Lower leg skin (tissue), 4 donors: ENCODE results near the gene MAP4. TPM values are rescaled to one million over a fixed set of nuclear protein-coding genes. Genes with fewer than 3 reads are reported as not detected.

Experiments used
- DNase-seq, 2 donors: peaks; one replicate each; pipeline ENCODE4 v3.0.0-alpha.2; 2019; ENCODE audit warnings: low spot score in 2 of 2
- H3K4me3 ChIP-seq: fragments of 200-600 bp; sonication (generic); 2 replicates; pipeline ENCODE4 v1.5.1; 2017; ENCODE audit warnings: mild to moderate bottlenecking, low read depth; ENCODE audit not compliant: poor library complexity, severe bottlenecking
- CTCF ChIP-seq, 3 donors: fragments of 450-650 bp; IDR thresholded peaks; one replicate each; pipeline ENCODE4 v1.5.1; 2016; ENCODE audit warnings: antibody characterized with exemption in 3 of 3, mild to moderate bottlenecking in 3 of 3, moderate library complexity in 2 of 3
- POLR2A ChIP-seq, 2 donors: fragments of 450-650 bp; IDR thresholded peaks; one replicate each; pipeline ENCODE4 v1.6.1; 2016 to 2017; ENCODE audit warnings: antibody characterized with exemption in 2 of 2, mild to moderate bottlenecking in 1 of 2, moderate library complexity in 1 of 2
- WGBS, 2 donors: methylation state at CpG; one replicate each; pipeline ENCODE4 v1.1.5; 2018; 5-methylcytosine and 5-hydroxymethylcytosine counted together
- intact Hi-C: fragments of 100-400 bp; cut with DNase I; formaldehyde crosslinking; loops from one replicate; pipeline ENCODE4 v1.15.0; 2023; ENCODE audit warnings: low total_unique reads
- total RNA-seq, 4 donors: library from RNA; depleted of rRNA; stranded (reverse); fragments of >200 nt; gene quantifications; one replicate each; pipeline ENCODE4 v1.1.0, GENCODE V29; 2016

The MAP4 gene
- total RNA-seq, 4 donors from 2014 or later: 102 to 161 (median 126) TPM

GRCh38 chr3:48047841-48048464 is 31.7 kb upstream of the MAP4 start:
- TF ChIP-seq CTCF (IDR thresholded peaks at IDR 0.05) (no peak), POLR2A (IDR thresholded peaks at IDR 0.05) (no peak)
- intact Hi-C loops: no loop called here
- DNase-seq: no peak
- no peak overlapping the region for H3K4me3 ChIP-seq

GRCh38 chr3:48042071-48042760 is 26.0 kb upstream of the MAP4 start:
- no peak for DNase-seq
- TF ChIP-seq CTCF (IDR thresholded peaks at IDR 0.05): no peak
- no peak for TF ChIP-seq POLR2A (IDR thresholded peaks at IDR 0.05)
- intact Hi-C loops: no loop called here
- no peak overlapping the region for H3K4me3 ChIP-seq
- 71 to 72% methylated on average over 3 of the region's 3 CpGs for WGBS, 2 donors

- DNase-seq: no peak
- intact Hi-C loops: no loop called here
- TF ChIP-seq CTCF (IDR thresholded peaks at IDR 0.05) (no peak), POLR2A (IDR thresholded peaks at IDR 0.05) (no peak)
- 5% methylated on average over 1 of the region's 1 CpG for WGBS, 2 donors
- no peak overlapping the region for H3K4me3 ChIP-seq
These were observed 23.4 kb upstream of the MAP4 start for GRCh38 chr3:48039487-48040190.

GRCh38 chr3:48038971-48039481 is 22.8 kb upstream of the MAP4 start:
- no peak overlapping the region for H3K4me3 ChIP-seq
- intact Hi-C loops: no loop called here
- no peak for TF ChIP-seq CTCF (IDR thresholded peaks at IDR 0.05)
- no peak for TF ChIP-seq POLR2A (IDR thresholded peaks at IDR 0.05)
- 59 to 63% methylated on average over 6 of the region's 6 CpGs for WGBS, 2 donors
- DNase-seq: no peak

GRCh38 chr3:48034000-48034516 is 17.8 kb upstream of the MAP4 start:
- intact Hi-C loops: no loop called here
- WGBS, 2 donors: 53 to 55% methylated on average over 2 of the region's 2 CpGs
- no peak for DNase-seq
- H3K4me3 ChIP-seq: no peak overlapping the region
- TF ChIP-seq CTCF (IDR thresholded peaks at IDR 0.05) (no peak), POLR2A (IDR thresholded peaks at IDR 0.05) (no peak)
